OCI-LY7 (cell line): ENCODE measurements around the gene JUNB. TPM values are rescaled to one million over a fixed set of nuclear protein-coding genes. Genes with fewer than 3 reads are reported as not detected.

Source experiments
- BruUV-seq: library from RNA; stranded (reverse); fragments of 400-500 nt; replicated peaks from 2 replicates; lab custom pipeline; 2021; lab: Mats Ljungman, UMichigan
- CTCF ChIA-PET: fragments of 300-600 bp; sonication (Branson Sonifier 250); formaldehyde crosslinking; loops from one replicate; lab custom pipeline; 2022; ENCODE audit warnings: antibody characterized with exemption; ENCODE audit not compliant: unreplicated experiment; lab: Charles Lee
- POLR2A ChIA-PET: fragments of 300-600 bp; sonication (Branson Sonifier 250); formaldehyde crosslinking; loops from one replicate; lab custom pipeline; 2022; ENCODE audit warnings: antibody characterized with exemption; lab: Charles Lee
- DNase-seq: peaks from one replicate; pipeline ENCODE4 v3.0.0-alpha.2; 2015; ENCODE audit warnings: low spot score
- H2AFZ ChIP-seq: fragments of 200-600 bp; sonication (generic), shearing (Covaris generic); 2 replicates; pipeline ENCODE4 v1.6.1; 2014; ENCODE audit warnings: mild to moderate bottlenecking, antibody characterized with exemption, low read length, moderate library complexity
- H3K27ac ChIP-seq: fragments of 200-600 bp; sonication (generic); 2 replicates; pipeline ENCODE4 v1.5.1; 2014; ENCODE audit warnings: mixed run types, low read depth, mild to moderate bottlenecking, moderate library complexity, low read length, inconsistent platforms; ENCODE audit not compliant: poor library complexity, severe bottlenecking
- H3K36me3 ChIP-seq: fragments of 200-600 bp; sonication (generic); 2 replicates; pipeline ENCODE4 v1.6.1; 2014; ENCODE audit warnings: mild to moderate bottlenecking, antibody characterized with exemption, low read length, moderate library complexity, mixed read lengths; ENCODE audit not compliant: insufficient read depth
- H3K4me1 ChIP-seq: fragments of 200-600 bp; sonication (generic); 2 replicates; pipeline ENCODE4 v1.5.1; 2014; ENCODE audit warnings: mild to moderate bottlenecking, low read length; ENCODE audit not compliant: insufficient read depth, poor library complexity, severe bottlenecking
- H3K4me2 ChIP-seq: fragments of 200-600 bp; sonication (generic); 2 replicates; pipeline ENCODE4 v1.6.1; 2014; ENCODE audit warnings: mild to moderate bottlenecking, low read length
- H3K4me3 ChIP-seq: fragments of 200-600 bp; sonication (generic); 2 replicates; pipeline ENCODE4 v1.5.1; 2014; ENCODE audit warnings: mild to moderate bottlenecking, low read depth, low read length; ENCODE audit not compliant: poor library complexity, severe bottlenecking
- H3K79me2 ChIP-seq: fragments of 200-600 bp; sonication (generic); 2 replicates; pipeline ENCODE4 v1.6.1; 2016; ENCODE audit warnings: low read depth, mild to moderate bottlenecking, low read length, moderate library complexity, mixed read lengths; ENCODE audit not compliant: insufficient read depth
- H3K9me2 ChIP-seq: fragments of 200-600 bp; sonication (generic); 2 replicates; pipeline ENCODE4 v1.6.1; 2016; ENCODE audit warnings: mild to moderate bottlenecking, low read length, mixed read lengths; ENCODE audit not compliant: insufficient read depth
- H3K9me3 ChIP-seq: fragments of 200-600 bp; sonication (generic); 2 replicates; pipeline ENCODE4 v1.6.1; 2014; ENCODE audit warnings: mild to moderate bottlenecking, mixed run types, low read length, mixed read lengths
- H4K20me1 ChIP-seq: fragments of 200-600 bp; sonication (generic); 2 replicates; pipeline ENCODE4 v1.6.1; 2014; ENCODE audit warnings: mild to moderate bottlenecking, antibody characterized with exemption, low read length, moderate library complexity, mixed read lengths; ENCODE audit not compliant: insufficient read depth
- CTCF ChIP-seq: fragments of 200-600 bp; sonication (generic); conservative IDR thresholded peaks from 2 replicates; pipeline ENCODE4 v1.5.1; 2014; ENCODE audit warnings: mild to moderate bottlenecking, antibody characterized with exemption, low read length, moderate library complexity, mixed read lengths
- EZH2phosphoT487 ChIP-seq: fragments of 200-600 bp; sonication (generic); IDR thresholded peaks from 2 replicates; pipeline ENCODE4 v1.6.1; 2018; ENCODE audit warnings: low read depth, borderline replicate concordance, mild to moderate bottlenecking, mixed run types, antibody characterized with exemption, low read length, moderate library complexity, mixed read lengths
- intact Hi-C: fragments of 100-400 bp; cut with micrococcal nuclease; formaldehyde crosslinking; loops from one replicate; pipeline ENCODE4 v1.10.0; 2022; ENCODE audit not compliant: unreplicated experiment
- total RNA-seq, 2 experiments: library from RNA; depleted of rRNA in 1 of 2; stranded (reverse); fragments of >200 nt in 1 of 2; shearing (Covaris generic) in 1 of 2; gene quantifications; 2 replicates each; pipeline ENCODE4 v1.2.3, GENCODE V29; 2014 to 2022

The JUNB gene
- total RNA-seq, 2 experiments from 2014 or later = 31.8 to 45.5 TPM

GRCh38 chr19:12787458-12787857, 3.8 kb upstream of the JUNB start:
- Histone ChIP-seq H3K4me3 (no peak overlapping the region), H3K79me2 (no peaks in the 10 kb centered on the region; the same call in 1 of the 2 replicates), H3K9me2 (no peaks in the 10 kb centered on the region), H3K36me3 (no peaks in the 10 kb centered on the region), H3K9me3 (no peaks in the 10 kb centered on the region), H4K20me1 (no peaks in the 10 kb centered on the region), H3K27ac (no peak overlapping the region), H3K4me1 (peaks cover 72% of the 10 kb centered on the region), H3K4me2 (no peak overlapping the region), H2AFZ (no peak overlapping the region)
- ChIA-PET CTCF (no interaction called here), POLR2A (interaction anchor here (0.5 kb wide), 1 partner anchor 8 kb away, joined by 3 read pairs; no protein-coding TSS in a partner anchor)
- DNase-seq = no peak
- no peak for TF ChIP-seq EZH2phosphoT487
- TF ChIP-seq CTCF = no peak
- BruUV-seq = no TSS peak
- intact Hi-C loops = no loop called here

- Histone ChIP-seq H3K79me2 (peaks cover 7% of the 10 kb centered on the region), H3K9me2 (no peaks in the 10 kb centered on the region), H3K4me2 (peak overlapping the region; percentile 95; the same call in 1 of the 2 replicates), H2AFZ (no peak overlapping the region), H3K27ac (no peak overlapping the region), H4K20me1 (no peaks in the 10 kb centered on the region), H3K4me3 (no peak overlapping the region), H3K9me3 (no peaks in the 10 kb centered on the region), H3K4me1 (peaks cover 65% of the 10 kb centered on the region), H3K36me3 (no peaks in the 10 kb centered on the region)
- no TSS peak for BruUV-seq
- ChIA-PET CTCF (no interaction called here), POLR2A (interaction anchor here (0.6 kb wide), 1 partner anchor 48 kb away, joined by 3 read pairs; no protein-coding TSS in a partner anchor)
- DNase-seq = no peak
- intact Hi-C loops = no loop called here
- TF ChIP-seq EZH2phosphoT487 (no peak), CTCF (no peak)
These were observed 3.1 kb upstream of the JUNB start for GRCh38 chr19:12788042-12788681.

- DNase-seq = no peak
- no peaks in the 10 kb centered on the region for H3K9me3 ChIP-seq
- intact Hi-C loops = no loop called here
- CTCF ChIA-PET = no interaction called here
- H3K36me3 ChIP-seq = no peaks in the 10 kb centered on the region
- peak overlapping the region; percentile 95 for H3K4me2 ChIP-seq
- H3K27ac ChIP-seq = no peak overlapping the region
- H3K79me2 ChIP-seq = peaks cover 8% of the 10 kb centered on the region
- BruUV-seq = no TSS peak
- H3K4me3 ChIP-seq = peak overlapping the region; percentile 84
- no peak overlapping the region for H2AFZ ChIP-seq
- POLR2A ChIA-PET = interaction anchor here (0.6 kb wide), 2 partner anchors 47 to 54 kb away, joined by 3 read pairs; no protein-coding TSS in a partner anchor
- TF ChIP-seq CTCF = no peak
- no peak for TF ChIP-seq EZH2phosphoT487
- H4K20me1 ChIP-seq = no peaks in the 10 kb centered on the region
- no peaks in the 10 kb centered on the region for H3K9me2 ChIP-seq
- H3K4me1 ChIP-seq = peaks cover 60% of the 10 kb centered on the region
These were observed 2.6 kb upstream of the JUNB start for GRCh38 chr19:12788682-12789097.
